OCI-LY7 (cell line): ENCODE data around the gene PRPF18. TPM values are rescaled to one million over a fixed set of nuclear protein-coding genes. Genes with fewer than 3 reads are reported as not detected.

Source experiments
- BruUV-seq: library from RNA; stranded (reverse); fragments of 400-500 nt; replicated peaks from 2 replicates; lab custom pipeline; 2021; lab: Mats Ljungman, UMichigan
- CTCF ChIA-PET: fragments of 300-600 bp; sonication (Branson Sonifier 250); formaldehyde crosslinking; loops from one replicate; lab custom pipeline; 2022; ENCODE audit warnings: antibody characterized with exemption; ENCODE audit not compliant: unreplicated experiment; lab: Charles Lee
- POLR2A ChIA-PET: fragments of 300-600 bp; sonication (Branson Sonifier 250); formaldehyde crosslinking; loops from one replicate; lab custom pipeline; 2022; ENCODE audit warnings: antibody characterized with exemption; lab: Charles Lee
- DNase-seq: peaks from one replicate; pipeline ENCODE4 v3.0.0-alpha.2; 2015; ENCODE audit warnings: low spot score
- H2AFZ ChIP-seq: fragments of 200-600 bp; sonication (generic), shearing (Covaris generic); 2 replicates; pipeline ENCODE4 v1.6.1; 2014; ENCODE audit warnings: mild to moderate bottlenecking, antibody characterized with exemption, low read length, moderate library complexity
- H3K27ac ChIP-seq: fragments of 200-600 bp; sonication (generic); 2 replicates; pipeline ENCODE4 v1.5.1; 2014; ENCODE audit warnings: mixed run types, low read depth, mild to moderate bottlenecking, moderate library complexity, low read length, inconsistent platforms; ENCODE audit not compliant: poor library complexity, severe bottlenecking
- H3K36me3 ChIP-seq: fragments of 200-600 bp; sonication (generic); 2 replicates; pipeline ENCODE4 v1.6.1; 2014; ENCODE audit warnings: mild to moderate bottlenecking, antibody characterized with exemption, low read length, moderate library complexity, mixed read lengths; ENCODE audit not compliant: insufficient read depth
- H3K4me1 ChIP-seq: fragments of 200-600 bp; sonication (generic); 2 replicates; pipeline ENCODE4 v1.5.1; 2014; ENCODE audit warnings: mild to moderate bottlenecking, low read length; ENCODE audit not compliant: insufficient read depth, poor library complexity, severe bottlenecking
- H3K4me2 ChIP-seq: fragments of 200-600 bp; sonication (generic); 2 replicates; pipeline ENCODE4 v1.6.1; 2014; ENCODE audit warnings: mild to moderate bottlenecking, low read length
- H3K4me3 ChIP-seq: fragments of 200-600 bp; sonication (generic); 2 replicates; pipeline ENCODE4 v1.5.1; 2014; ENCODE audit warnings: mild to moderate bottlenecking, low read depth, low read length; ENCODE audit not compliant: poor library complexity, severe bottlenecking
- H3K79me2 ChIP-seq: fragments of 200-600 bp; sonication (generic); 2 replicates; pipeline ENCODE4 v1.6.1; 2016; ENCODE audit warnings: low read depth, mild to moderate bottlenecking, low read length, moderate library complexity, mixed read lengths; ENCODE audit not compliant: insufficient read depth
- H3K9me2 ChIP-seq: fragments of 200-600 bp; sonication (generic); 2 replicates; pipeline ENCODE4 v1.6.1; 2016; ENCODE audit warnings: mild to moderate bottlenecking, low read length, mixed read lengths; ENCODE audit not compliant: insufficient read depth
- H3K9me3 ChIP-seq: fragments of 200-600 bp; sonication (generic); 2 replicates; pipeline ENCODE4 v1.6.1; 2014; ENCODE audit warnings: mild to moderate bottlenecking, mixed run types, low read length, mixed read lengths
- H4K20me1 ChIP-seq: fragments of 200-600 bp; sonication (generic); 2 replicates; pipeline ENCODE4 v1.6.1; 2014; ENCODE audit warnings: mild to moderate bottlenecking, antibody characterized with exemption, low read length, moderate library complexity, mixed read lengths; ENCODE audit not compliant: insufficient read depth
- CTCF ChIP-seq: fragments of 200-600 bp; sonication (generic); conservative IDR thresholded peaks from 2 replicates; pipeline ENCODE4 v1.5.1; 2014; ENCODE audit warnings: mild to moderate bottlenecking, antibody characterized with exemption, low read length, moderate library complexity, mixed read lengths
- EZH2phosphoT487 ChIP-seq: fragments of 200-600 bp; sonication (generic); IDR thresholded peaks from 2 replicates; pipeline ENCODE4 v1.6.1; 2018; ENCODE audit warnings: low read depth, borderline replicate concordance, mild to moderate bottlenecking, mixed run types, antibody characterized with exemption, low read length, moderate library complexity, mixed read lengths
- intact Hi-C: fragments of 100-400 bp; cut with micrococcal nuclease; formaldehyde crosslinking; loops from one replicate; pipeline ENCODE4 v1.10.0; 2022; ENCODE audit not compliant: unreplicated experiment
- total RNA-seq, 2 experiments: library from RNA; depleted of rRNA in 1 of 2; stranded (reverse); fragments of >200 nt in 1 of 2; shearing (Covaris generic) in 1 of 2; gene quantifications; 2 replicates each; pipeline ENCODE4 v1.2.3, GENCODE V29; 2014 to 2022

The PRPF18 gene
- total RNA-seq, 2 experiments from 2014 or later = 21.1 to 23.3 TPM

- Histone ChIP-seq H3K9me2 (no peaks in the 10 kb centered on the region), H3K36me3 (no peaks in the 10 kb centered on the region; the same call in 1 of the 2 replicates), H2AFZ (no peak overlapping the region), H4K20me1 (no peaks in the 10 kb centered on the region), H3K79me2 (no peaks in the 10 kb centered on the region), H3K4me3 (no peak overlapping the region), H3K4me1 (no peaks in the 10 kb centered on the region), H3K9me3 (no peaks in the 10 kb centered on the region), H3K27ac (no peak overlapping the region), H3K4me2 (no peak overlapping the region)
- no TSS peak for BruUV-seq
- intact Hi-C loops = no loop called here
- DNase-seq = no peak
- ChIA-PET CTCF (no interaction called here), POLR2A (interaction anchor here (0.7 to 0.8 kb wide), 2 partner anchors 23 to 294 kb away, joined by 3 to 4 read pairs; no protein-coding TSS in a partner anchor)
- TF ChIP-seq CTCF = no peak
- no peak for TF ChIP-seq EZH2phosphoT487
Measured at GRCh38 chr10:13644866-13645265, 58.1 kb downstream of the PRPF18 start.

GRCh38 chr10:13648425-13648824 lies 61.7 kb downstream of the PRPF18 start:
- Histone ChIP-seq H3K9me3 (no peaks in the 10 kb centered on the region), H3K36me3 (no peaks in the 10 kb centered on the region), H3K9me2 (no peaks in the 10 kb centered on the region), H4K20me1 (no peaks in the 10 kb centered on the region; the same call in 1 of the 2 replicates), H3K27ac (no peak overlapping the region), H2AFZ (no peak overlapping the region), H3K4me2 (no peak overlapping the region), H3K79me2 (no peaks in the 10 kb centered on the region), H3K4me3 (no peak overlapping the region), H3K4me1 (no peaks in the 10 kb centered on the region)
- ChIA-PET POLR2A (no interaction called here), CTCF (no interaction called here)
- intact Hi-C loops = no loop called here
- no peak for DNase-seq
- TF ChIP-seq EZH2phosphoT487 (no peak), CTCF (no peak)
- no TSS peak for BruUV-seq

- DNase-seq = no peak
- H4K20me1 ChIP-seq = no peaks in the 10 kb centered on the region; the same call in 1 of the 2 replicates
- intact Hi-C loops = no loop called here
- TF ChIP-seq EZH2phosphoT487 (no peak), CTCF (no peak)
- no peaks in the 10 kb centered on the region for H3K79me2 ChIP-seq
- BruUV-seq = no TSS peak
- H3K4me3 ChIP-seq = no peak overlapping the region
- ChIA-PET CTCF (interaction anchor here (0.5 kb wide), 1 partner anchor 133 kb away, joined by 3 read pairs; no protein-coding TSS in a partner anchor), POLR2A (no interaction called here)
- H2AFZ ChIP-seq = no peak overlapping the region
- H3K4me2 ChIP-seq = no peak overlapping the region
- no peaks in the 10 kb centered on the region for H3K4me1 ChIP-seq
- no peak overlapping the region for H3K27ac ChIP-seq
- H3K9me2 ChIP-seq = no peaks in the 10 kb centered on the region
- H3K36me3 ChIP-seq = no peaks in the 10 kb centered on the region
- no peaks in the 10 kb centered on the region for H3K9me3 ChIP-seq
Measured at GRCh38 chr10:13649844-13650520, 63.2 kb downstream of the PRPF18 start.
